Upper lobe of left lung (tissue), 4 donors: ENCODE results near the gene CHKB.

Experiments
- CTCF ChIP-seq, 6 experiments: fragments of 450-650 bp in 4 of 6; fragments of 200-600 bp in 2 of 6; sonication (generic) in 2 of 6; IDR thresholded peaks; one replicate each; pipeline ENCODE4 v1.5.1; 2016 to 2019; ENCODE audit warnings: antibody characterized with exemption in 6 of 6
- EP300 ChIP-seq, 4 donors: sonication (generic); formaldehyde crosslinking; IDR thresholded peaks; one replicate each; pipeline ENCODE4 v1.5.1; 2017; ENCODE audit warnings: antibody characterized with exemption in 4 of 4, control low read depth in 2 of 4
- POLR2A ChIP-seq, 4 donors: fragments of 450-650 bp; IDR thresholded peaks; one replicate each; pipeline ENCODE4 v1.5.1; 2016 to 2017; ENCODE audit warnings: antibody characterized with exemption in 4 of 4, mild to moderate bottlenecking in 2 of 4
- POLR2AphosphoS5 ChIP-seq, 2 donors: sonication (generic); formaldehyde crosslinking; IDR thresholded peaks; one replicate each; pipeline ENCODE4 v1.5.1; 2017; ENCODE audit warnings: antibody characterized with exemption in 2 of 2

- TF ChIP-seq CTCF (IDR thresholded peaks at IDR 0.05) (no peak), POLR2A (IDR thresholded peaks at IDR 0.05) (no peak), EP300 (IDR thresholded peaks at IDR 0.05) (no peak), POLR2AphosphoS5 (IDR thresholded peaks at IDR 0.05) (no peak)
Measured at GRCh38 chr22:50626850-50627641, 44.4 kb upstream of the CHKB start.
